CD4-positive, alpha-beta T cell treated with Interleukin-2 at 100 ng/mL for 4 hours (primary cell): Measurements from ENCODE around the gene IL13.
"Not testable (repeated sequence)": the region's sequence is repeated elsewhere in the genome, so short reads cannot be mapped to it uniquely, and the experiment has no call there.

Experiments used
- DNase-seq: peaks from one replicate; pipeline ENCODE4 v3.0.0-alpha.2; 2020; ENCODE audit warnings: low spot score

IL13 gene

DNA sequence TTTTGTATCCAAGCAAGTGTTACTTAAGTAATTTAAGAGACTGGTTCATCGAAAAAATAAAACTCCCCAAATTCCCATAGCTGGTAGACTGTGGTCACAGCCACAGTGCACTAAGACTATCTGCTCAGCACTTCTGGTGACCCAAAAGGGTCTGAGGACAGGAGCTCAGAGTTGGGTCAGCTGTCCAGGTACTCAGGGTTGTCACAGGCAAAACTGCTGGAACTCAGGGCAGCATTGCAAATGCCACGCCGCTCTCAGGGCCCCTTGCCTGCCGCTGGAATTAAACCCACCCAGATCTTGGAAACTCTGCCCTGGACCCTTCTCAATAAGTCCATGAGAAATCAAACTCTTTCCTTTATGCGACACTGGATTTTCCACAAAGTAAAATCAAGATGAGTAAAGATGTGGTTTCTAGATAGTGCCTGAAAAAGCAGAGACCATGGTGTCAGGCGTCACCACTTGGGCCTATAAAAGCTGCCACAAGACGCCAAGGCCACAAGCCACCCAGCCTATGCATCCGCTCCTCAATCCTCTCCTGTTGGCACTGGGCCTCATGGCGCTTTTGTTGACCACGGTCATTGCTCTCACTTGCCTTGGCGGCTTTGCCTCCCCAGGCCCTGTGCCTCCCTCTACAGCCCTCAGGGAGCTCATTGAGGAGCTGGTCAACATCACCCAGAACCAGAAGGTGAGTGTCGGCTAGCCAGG is at the start of gene IL13:
Gene IL13, plus strand, starts transcription at position 498 of the 705 bp plus-strand sequence. Its CDS starts 14 bp downstream, at position 512.
- DNase-seq: no peak

DNA sequence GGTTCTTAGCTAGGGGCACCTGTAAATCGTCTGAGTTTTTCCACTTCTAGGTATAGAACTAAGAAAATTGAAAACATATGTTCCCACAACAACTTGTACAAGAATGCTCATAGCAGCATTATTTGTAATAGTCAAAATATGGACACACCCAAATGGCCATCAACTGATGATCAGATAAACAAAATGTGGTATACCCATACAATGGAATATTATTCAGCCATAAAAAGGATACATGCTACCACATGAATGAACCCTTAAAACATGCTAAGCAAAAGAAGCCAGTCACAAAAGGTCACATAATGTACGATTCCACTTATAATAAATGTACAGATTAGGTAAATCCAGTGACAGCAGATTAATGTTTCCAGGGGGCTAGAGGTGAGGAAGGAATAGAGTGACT is 46.0 kb upstream of the IL13 start:
- no peak for DNase-seq

DNA sequence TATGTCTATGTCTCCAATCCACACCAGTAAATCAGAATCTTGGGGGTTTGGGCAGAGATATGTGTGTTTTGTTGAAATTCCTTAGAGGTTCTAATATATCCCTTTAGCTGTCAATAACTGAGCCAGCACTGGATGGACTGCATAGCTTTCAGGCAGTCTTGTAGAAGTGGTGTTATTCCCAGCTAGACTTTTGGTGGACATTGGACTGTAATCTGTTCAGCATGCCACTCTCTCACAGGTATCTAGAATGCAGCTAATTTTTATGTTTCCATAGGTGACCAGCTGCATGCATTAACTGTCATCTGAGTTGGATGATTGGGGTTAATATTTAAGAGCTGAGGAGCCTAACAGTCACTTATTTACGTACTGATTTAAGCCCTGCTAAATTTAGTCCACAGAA is 45.1 kb upstream of the IL13 start:
- DNase-seq: no peak

DNA sequence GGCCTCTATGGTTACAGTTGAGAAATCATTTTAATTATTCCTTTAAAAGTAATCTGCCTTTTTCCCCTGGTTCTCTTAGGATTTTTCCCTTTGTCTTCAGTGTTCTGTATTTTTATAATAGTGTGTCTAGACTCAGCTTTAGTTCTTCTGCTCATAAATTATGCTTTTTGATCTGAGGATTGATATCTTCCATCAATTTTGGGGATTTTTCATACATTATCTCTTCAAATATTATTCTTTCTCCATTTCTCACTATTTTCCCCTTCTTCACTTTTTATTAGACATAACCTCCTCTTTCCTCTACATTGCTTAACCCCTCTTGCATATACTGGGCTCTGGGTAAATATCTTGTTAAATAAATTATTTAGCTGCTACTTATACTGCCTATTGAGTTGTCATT is 36.3 kb upstream of the IL13 start:
- no peak for DNase-seq

DNA sequence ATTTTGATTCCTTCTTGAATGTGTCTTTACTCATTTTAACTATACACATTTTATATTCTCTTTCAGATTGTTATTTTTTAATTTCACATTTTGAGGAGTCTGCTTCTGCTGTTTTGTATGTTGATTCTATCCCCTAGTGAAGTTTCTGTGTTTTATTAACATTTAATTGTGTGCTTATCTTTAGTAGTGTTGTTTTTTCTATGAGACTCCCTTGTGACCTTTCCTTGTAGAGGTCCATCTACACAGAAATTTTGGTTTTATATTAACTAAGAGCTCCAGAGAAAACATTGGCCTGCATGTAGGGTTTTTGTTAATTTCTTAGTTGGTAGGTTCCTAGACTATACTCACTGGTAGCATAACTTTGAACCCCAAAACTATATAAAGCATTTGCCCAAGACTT is 35.4 kb upstream of the IL13 start:
- no peak for DNase-seq

DNA sequence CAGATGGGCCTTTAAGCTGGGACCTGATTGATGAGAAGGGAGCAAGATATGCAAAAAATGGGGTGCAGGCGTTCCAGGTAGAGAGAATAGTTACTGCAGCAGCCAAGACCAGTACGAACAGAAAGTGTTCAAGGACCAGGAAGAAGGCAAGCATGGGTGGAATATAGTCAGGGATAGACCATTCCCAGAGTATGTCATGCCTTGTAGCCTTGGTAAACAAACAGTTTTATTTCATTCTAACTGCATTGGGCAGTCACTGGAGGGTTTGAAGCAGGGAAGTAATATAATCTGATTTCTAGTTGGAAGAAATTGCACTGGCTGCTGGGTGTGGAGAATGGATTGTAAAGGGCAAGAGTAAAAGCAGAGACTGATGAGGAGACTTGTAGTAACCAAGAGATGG is 30.5 kb upstream of the IL13 start:
- no peak for DNase-seq

DNA sequence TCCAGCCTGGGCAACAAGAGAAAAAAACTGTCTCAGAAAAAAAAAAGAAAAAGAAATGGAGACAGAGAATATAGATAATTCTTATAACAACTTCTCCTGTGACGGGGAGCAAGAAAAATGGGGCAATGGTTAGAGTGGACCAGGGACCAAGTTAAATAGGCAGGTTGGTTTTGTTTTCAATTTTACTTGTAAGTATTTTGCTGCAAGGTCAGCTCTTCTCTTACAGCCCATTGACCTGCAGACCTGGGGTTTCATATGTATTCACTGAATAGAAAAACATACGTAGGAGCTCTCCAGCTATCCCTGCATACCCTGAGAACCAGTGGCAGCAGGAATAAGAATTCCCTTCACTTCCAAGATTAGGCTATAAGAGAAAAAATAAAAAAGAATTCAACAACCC is 29.2 kb upstream of the IL13 start:
- DNase-seq: no peak

DNA sequence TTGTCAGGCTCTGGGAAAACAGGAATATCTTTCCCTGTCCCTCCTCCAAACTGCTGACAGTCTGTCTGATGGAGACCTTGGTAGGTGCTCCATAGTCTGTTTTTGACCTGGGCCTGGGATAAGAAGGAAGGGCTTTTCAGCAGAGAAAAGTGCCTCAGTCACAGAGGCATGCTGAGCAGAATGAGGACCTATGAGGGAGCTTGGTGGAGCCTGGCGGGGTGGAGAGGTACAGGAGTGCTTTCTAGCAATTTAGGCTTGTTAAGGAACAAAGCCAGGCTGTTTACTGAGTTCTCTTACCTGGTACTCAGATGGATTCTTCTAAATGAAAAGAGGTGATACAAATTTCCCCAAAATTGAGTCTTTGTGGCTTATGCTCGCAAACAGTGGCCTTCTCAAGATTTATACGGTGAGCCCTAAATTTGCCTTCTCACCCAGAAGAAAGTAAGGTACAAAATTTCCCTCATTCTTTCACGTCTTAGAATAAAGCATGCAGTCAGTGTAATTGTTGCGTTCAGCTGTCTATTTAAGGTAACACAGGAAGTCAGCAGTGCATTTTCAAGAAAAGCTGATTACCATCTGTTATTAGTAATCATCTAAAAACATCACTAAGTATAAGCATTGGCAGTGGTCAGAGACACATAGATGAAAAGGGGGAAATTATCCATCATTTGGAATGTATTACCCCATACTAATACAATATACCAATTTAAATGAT is 28.6 kb upstream of the IL13 start:
- DNase-seq: peak; percentile 26

DNA sequence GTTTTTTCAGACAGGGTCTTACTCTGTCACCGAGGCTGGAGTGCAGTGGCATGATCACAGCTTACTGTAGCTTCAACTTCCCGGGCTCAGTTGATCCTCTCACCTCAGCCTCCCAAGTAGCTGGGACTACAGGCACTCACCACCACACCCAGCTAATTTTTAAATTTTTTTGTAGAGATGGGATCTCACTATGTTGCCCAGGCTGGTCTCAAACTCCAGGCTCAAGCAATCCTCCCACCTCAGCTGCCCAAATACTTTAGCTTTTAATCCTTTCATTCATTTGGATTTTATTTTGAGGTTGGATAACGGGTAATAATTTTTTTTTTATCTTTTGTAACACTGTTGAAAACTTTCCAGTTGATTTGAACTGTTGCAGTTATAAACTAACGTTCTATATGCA is 24.4 kb upstream of the IL13 start:
- DNase-seq: not testable (repeated sequence)

DNA sequence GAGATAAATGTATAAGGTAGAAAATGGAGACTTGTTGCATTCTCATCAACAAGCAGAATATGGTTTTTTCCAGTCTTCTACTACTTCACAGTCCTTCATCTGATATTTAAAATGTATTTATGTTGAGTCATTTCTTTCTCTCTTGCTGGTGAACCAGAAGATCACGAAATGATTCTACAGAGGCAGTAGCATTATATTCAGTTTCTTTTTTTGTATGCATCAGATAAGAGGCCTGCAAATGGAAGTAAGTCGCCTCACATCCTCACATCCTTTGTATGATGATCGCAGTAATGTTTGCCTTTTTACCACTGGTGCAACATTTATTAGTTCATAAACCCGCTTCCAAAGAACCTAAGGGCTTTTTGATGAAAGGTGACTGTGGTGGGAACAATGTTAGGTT is 22.1 kb upstream of the IL13 start:
- no peak for DNase-seq

DNA sequence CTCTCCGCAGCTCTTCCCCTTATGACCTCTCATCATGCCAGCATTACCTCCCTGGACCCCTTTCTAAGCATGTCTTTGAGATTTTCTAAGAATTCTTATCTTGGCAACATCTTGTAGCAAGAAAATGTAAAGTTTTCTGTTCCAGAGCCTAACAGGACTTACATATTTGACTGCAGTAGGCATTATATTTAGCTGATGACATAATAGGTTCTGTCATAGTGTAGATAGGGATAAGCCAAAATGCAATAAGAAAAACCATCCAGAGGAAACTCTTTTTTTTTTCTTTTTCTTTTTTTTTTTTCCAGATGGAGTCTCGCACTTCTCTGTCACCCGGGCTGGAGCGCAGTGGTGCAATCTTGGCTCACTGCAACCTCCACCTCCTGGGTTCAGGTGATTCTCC is 20.7 kb upstream of the IL13 start:
- no peak for DNase-seq

DNA sequence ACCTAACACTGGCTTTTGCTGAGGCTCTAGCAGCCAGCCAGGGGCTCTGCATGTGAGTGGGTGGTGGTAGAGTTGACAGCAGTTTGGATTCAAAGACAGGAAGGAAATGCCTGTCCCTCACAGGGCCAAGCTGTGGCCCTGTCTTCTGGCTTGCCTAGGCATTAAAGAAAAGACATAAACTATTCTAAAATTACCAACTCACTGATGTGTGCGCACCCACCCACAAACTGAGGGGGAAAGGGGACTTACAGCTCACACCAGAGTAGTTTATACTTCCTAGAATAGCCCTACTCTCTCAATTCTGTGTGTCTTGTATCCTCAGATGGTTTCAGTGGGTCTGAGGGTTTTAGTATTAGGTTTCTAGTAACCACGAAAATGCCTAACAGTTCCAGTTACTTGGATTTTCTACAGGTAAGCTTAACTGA is 18.3 kb upstream of the IL13 start:
- DNase-seq: no peak

DNA sequence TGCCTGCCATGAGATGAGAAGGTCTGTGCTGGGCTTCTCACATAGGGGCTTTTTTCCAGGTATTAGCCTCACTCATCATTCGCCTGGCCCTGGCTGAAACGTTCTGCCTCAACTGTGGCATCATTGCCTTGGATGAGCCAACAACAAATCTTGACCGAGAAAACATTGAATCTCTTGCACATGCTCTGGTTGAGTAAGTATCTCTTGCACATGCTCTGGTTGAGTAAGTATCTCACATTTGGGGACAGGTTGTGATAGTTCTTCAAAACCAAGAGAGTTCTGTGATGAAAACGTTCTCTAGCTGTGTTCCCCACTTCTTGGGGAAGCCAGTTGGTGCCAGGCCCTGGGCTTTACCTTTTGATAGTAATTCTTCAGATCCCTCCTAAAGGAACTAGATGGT is 17.4 kb upstream of the IL13 start:
- DNase-seq: no peak

DNA sequence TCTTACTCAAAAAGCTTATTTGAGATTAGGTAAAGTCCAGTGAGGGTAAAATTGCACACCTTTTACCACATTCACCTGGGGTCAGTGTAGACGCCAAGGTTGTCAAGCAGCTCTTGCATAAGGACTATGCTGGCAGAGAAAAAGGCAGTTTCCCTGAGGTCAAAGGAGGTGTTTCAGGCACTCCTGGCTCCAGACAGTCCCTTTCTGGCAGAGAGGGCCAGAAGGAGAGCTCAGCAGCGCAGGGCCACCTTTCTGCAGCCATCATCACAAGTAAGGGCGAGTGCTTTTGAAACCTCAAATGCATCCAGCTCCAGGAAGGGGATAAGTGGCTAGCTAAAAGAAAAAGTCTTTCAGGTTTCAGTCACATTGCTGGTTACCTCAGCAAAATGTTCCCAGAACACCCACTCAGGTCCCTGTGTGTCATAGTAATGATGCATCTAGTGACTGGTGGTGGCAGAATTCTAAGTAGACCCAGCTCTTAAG is 16.7 kb upstream of the IL13 start:
- no peak for DNase-seq

DNA sequence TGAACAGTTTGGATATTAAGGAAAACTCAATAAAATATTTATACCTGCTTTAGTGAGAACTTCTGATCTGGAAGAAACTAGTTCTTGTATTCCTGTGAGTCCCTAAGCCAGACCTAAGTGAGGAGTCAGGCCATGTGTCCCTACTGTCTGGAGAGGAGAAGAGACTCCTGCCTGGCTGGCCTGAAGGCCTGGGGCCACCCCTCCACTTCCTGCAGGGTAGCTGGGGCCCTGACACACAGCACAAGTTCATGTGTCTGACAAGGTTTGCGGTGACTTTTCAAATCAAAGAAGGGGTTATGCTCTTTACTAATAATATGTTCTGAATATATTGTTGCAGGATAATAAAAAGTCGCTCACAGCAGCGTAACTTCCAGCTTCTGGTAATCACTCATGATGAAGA is 16.1 kb upstream of the IL13 start:
- no peak for DNase-seq

DNA sequence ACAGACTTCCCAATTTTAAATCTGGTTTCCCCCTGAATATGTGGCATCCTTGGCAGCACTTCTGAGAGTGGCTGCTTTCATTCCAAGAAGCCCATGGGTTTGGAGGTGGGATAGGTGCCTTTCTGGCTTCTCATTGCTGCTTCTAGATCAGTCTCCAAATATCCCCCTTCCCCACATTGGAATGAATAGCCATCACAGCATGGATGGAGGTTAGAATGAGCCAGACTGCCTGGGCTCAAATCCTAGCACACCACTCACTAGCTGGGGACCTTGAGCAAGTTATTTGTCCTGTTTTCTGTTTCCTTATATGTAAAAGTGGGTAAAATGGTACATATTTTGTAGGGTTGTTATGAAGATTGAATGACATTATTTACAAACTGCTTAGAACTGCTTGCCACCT is 13.8 kb upstream of the IL13 start:
- no peak for DNase-seq

DNA sequence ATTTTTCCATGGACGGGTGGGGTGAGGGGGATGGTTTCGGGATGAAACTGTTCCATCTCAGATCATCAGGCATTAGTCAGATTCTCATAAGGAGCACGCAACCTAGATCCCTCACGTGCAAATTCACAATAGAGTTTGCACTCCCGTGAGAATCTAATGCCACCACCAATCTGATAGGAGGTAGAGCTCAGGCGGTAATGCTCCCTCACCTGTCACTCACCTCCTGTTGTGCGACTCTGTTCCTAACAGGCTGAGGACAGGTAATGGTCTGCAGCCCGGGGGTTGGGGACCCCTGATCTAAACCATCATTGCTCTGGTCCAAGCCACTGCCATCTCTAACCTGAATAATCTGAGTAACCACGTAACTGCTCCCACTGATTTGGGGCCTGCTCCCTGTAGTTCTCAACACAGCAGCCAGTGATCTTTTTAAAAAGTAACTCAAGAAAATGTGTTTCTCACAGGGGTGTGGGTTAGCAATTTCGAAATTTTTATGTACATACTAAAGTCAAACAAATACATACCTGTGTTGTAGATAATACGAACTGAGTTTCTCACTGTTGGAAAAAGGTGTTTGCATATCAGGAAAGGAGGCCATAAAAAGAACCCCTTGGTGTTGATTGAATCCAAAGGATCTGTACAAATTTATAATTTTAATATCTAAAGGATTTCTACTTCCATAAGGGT is 11.2 kb upstream of the IL13 start:
- DNase-seq: no peak

DNA sequence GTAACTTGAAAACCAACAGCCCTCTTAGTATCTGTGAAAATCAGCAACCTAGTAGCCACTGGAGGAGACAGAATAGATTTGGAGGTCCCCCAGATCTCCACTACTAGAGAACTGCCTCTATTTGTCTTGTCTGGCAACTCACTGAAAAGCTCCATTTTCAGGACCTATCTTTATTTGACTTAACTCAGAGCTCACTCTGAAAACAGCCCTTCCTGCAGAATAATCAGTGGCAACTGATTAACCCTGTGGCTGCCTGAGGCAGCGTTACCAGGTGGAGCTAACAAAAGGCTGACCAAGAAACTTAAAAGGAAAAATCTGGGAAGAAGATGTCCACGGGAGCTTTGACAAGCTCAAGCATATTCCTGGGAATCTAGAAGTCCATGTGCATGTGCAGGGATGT is 10.5 kb upstream of the IL13 start:
- DNase-seq: no peak

DNA sequence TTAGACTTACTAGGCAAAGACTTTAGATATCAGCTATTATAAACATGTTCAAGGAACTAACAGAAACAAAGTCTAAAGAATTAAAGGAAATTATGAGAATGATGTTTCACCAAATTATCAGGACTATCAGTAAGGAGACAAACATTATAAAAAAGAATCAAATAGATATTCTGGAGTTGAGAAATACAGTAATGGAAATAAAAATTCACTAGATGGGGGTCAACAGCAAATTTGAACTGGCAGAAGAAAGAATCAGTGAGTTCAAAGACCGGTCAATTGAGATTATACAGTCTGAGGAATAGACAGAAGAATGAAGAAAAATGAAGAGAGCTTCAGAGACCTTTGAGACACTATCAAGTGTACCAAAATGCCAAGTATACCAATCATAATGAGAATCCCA is 9.6 kb upstream of the IL13 start:
- DNase-seq: no peak

DNA sequence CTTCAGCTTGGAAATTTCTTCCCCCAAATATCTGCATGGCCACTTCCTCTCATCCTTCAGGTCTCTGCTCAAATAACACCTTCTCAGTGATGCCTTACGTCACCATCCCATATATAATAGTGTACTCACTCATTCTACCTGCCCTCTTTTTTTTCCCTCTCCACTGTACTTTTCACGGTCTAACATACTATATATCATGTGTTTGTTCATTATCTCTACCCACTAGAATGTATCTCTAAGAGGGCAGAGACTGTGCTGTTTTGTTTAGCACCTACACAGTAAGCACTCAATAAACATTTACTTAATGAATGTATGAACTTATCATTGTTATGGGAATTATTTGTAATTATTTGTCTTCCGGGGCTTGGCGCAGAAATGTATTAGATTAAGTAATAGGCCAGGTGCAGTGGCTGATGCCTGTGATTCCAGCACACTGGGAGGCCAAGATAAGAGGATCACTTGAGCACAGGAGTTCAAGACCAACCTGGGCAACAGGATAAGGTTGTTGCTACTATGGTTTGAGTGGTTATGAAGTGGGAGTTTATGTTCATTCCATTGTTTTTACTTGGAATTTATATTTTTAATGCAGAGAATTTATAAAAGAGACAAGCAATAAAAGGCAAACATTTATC is 6.0 kb upstream of the IL13 start:
- no peak for DNase-seq

DNA sequence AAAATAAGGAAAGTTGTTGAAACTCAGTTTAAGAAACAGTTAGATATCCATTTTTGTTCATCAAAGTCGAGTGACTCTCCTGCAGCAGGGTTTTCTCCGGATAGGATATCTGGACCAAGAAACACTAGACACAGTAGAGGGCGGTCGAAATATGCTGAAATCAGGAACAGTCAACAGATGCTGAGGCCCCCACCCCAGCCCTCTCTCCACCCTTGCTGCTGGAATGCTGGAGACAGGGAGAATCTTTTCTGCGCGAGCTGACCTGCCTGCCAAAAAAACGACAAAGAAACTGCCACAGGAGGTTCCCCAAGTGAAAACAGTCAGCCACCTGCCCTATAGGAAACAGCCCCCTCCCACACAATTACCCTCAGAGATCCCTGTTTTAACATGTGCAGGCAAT is 4.3 kb upstream of the IL13 start:
- DNase-seq: no peak
